ENCODE results near the gene SOWAHB. TPM values are rescaled to one million over a fixed set of nuclear protein-coding genes. Genes with fewer than 3 reads are reported as not detected.

SOWAHB gene
- total and polyA plus RNA-seq, 2 of the 8 experiments (the other 6 are each of a cell fraction or from before 2014, with no cell fraction given): 0.15 to 0.65 TPM

- TF ChIP-seq CHD7 (IDR thresholded peaks at IDR 0.05; ENCODE audit: insufficient replicate concordance, low read length): no peak
Measured at GRCh38 chr4:76874176-76874575, 23.8 kb downstream of the SOWAHB start (continued).

Data from H1 (cell line).